H1 (cell line): ENCODE data around the gene CDCA5.

ENCODE experiments used
- CREB1 ChIP-seq: IDR thresholded peaks from 2 replicates; pipeline ENCODE4 v1.6.1; 2012; ENCODE audit warnings: inconsistent platforms
- EP300 ChIP-seq, 2 experiments: IDR thresholded peaks; 1 replicate in 1 of 2; 2 replicates in 1 of 2; pipeline ENCODE4 v1.6.1; 2011 to 2012; ENCODE audit warnings: low read depth in 2 of 2, low read length in 2 of 2, mild to moderate bottlenecking in 2 of 2, borderline replicate concordance in 1 of 2, inconsistent platforms in 1 of 2, moderate library complexity in 1 of 2
- HDAC6 ChIP-seq: IDR thresholded peaks from one replicate; pipeline ENCODE4 v1.7.1; 2012; ENCODE audit warnings: low read depth, mild to moderate bottlenecking, inconsistent platforms, low read length, moderate library complexity
- JUND ChIP-seq: IDR thresholded peaks from 2 replicates; pipeline ENCODE4 v1.6.1; 2011; ENCODE audit warnings: mild to moderate bottlenecking, improper control_type of control experiment, low read length
- KDM5A ChIP-seq: fragments of 200-600 bp; IDR thresholded peaks from 2 replicates; pipeline ENCODE4 v1.7.1; 2012; ENCODE audit warnings: mild to moderate bottlenecking, low read length, inconsistent platforms, mixed read lengths
- MAX ChIP-seq: IDR thresholded peaks from 2 replicates; pipeline ENCODE4 v1.6.1; 2012; ENCODE audit warnings: inconsistent platforms
- NRF1 ChIP-seq: IDR thresholded peaks from 2 replicates; pipeline ENCODE4 v1.6.1; 2011; ENCODE audit warnings: mild to moderate bottlenecking, low read depth, low read length, improper control_type of control experiment
- POLR2A ChIP-seq, 2 experiments: IDR thresholded peaks; 1 replicate in 1 of 2; 2 replicates in 1 of 2; pipeline ENCODE4 v1.6.1; 2011; ENCODE audit warnings: low read depth in 2 of 2, low read length in 2 of 2, mild to moderate bottlenecking in 2 of 2; ENCODE audit errors: control extremely low read depth in 1 of 2
- POLR2AphosphoS5 ChIP-seq: IDR thresholded peaks from 2 replicates; pipeline ENCODE4 v1.6.1; 2011; ENCODE audit warnings: low read depth, low read length
- RNF2 ChIP-seq: fragments of 200-900, 300-1000 bp; sonication (generic); IDR thresholded peaks from 2 replicates; pipeline ENCODE4 v1.7.1; 2016; ENCODE audit warnings: borderline replicate concordance, low read depth, mild to moderate bottlenecking, antibody characterized with exemption, low read length; ENCODE audit not compliant: poor library complexity, severe bottlenecking; ENCODE audit errors: missing control alignments
- SUZ12 ChIP-seq: fragments of 200-600 bp; sonication (generic); IDR thresholded peaks from 2 replicates; pipeline ENCODE4 v1.6.1; 2012; ENCODE audit warnings: mild to moderate bottlenecking, inconsistent platforms, low read length, moderate library complexity, mixed read lengths
- TAF1 ChIP-seq: IDR thresholded peaks from 2 replicates; pipeline ENCODE4 v1.6.1; 2011; ENCODE audit warnings: mild to moderate bottlenecking, low read depth, low read length
- YY1 ChIP-seq: IDR thresholded peaks from 2 replicates; pipeline ENCODE4 v1.6.1; 2011; ENCODE audit warnings: low read depth, mild to moderate bottlenecking, low read length
- TF ChIP-seq, protein P1 (sequence below), 3 experiments: IDR thresholded peaks; 1 replicate in 2 of 3; 2 replicates in 1 of 3; pipeline versions ENCODE4 v1.5.1 to v1.6.1; 2011; ENCODE audit warnings: low read length in 3 of 3, mild to moderate bottlenecking in 3 of 3, inconsistent platforms in 2 of 3, low read depth in 1 of 3, moderate library complexity in 1 of 3; ENCODE audit not compliant: insufficient read depth in 1 of 3; ENCODE audit errors: control extremely low read depth in 1 of 3

DNA sequence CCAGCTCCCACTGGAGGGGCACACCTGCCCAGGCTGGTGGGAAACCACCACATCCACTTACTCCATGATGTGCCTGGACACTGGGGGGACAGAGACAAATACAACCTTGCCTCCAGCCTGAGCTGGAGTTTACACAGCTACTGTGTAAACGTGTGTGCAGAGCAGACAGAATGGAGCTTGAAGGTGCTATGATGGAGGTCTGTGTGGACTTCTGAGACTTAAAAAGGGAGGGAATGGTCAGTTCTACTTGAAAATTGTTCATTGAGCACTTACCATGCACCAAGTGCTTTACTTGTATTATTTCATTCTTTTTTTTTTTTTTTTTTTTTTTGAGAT is 11.2 kb downstream of the CDCA5 start:
- TF ChIP-seq MAX = no peak
- TF ChIP-seq, protein P1, sequence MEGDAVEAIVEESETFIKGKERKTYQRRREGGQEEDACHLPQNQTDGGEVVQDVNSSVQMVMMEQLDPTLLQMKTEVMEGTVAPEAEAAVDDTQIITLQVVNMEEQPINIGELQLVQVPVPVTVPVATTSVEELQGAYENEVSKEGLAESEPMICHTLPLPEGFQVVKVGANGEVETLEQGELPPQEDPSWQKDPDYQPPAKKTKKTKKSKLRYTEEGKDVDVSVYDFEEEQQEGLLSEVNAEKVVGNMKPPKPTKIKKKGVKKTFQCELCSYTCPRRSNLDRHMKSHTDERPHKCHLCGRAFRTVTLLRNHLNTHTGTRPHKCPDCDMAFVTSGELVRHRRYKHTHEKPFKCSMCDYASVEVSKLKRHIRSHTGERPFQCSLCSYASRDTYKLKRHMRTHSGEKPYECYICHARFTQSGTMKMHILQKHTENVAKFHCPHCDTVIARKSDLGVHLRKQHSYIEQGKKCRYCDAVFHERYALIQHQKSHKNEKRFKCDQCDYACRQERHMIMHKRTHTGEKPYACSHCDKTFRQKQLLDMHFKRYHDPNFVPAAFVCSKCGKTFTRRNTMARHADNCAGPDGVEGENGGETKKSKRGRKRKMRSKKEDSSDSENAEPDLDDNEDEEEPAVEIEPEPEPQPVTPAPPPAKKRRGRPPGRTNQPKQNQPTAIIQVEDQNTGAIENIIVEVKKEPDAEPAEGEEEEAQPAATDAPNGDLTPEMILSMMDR (IDR thresholded peaks at IDR 0.05; ENCODE audit: control extremely low read depth in 1 of 3, insufficient read depth in 1 of 3, low read depth in 1 of 3, low read length in 3 of 3) = no peak
- TF ChIP-seq JUND = no peak
- TF ChIP-seq YY1 = no peak
- no peak for TF ChIP-seq CREB1
- TF ChIP-seq TAF1 = no peak
- TF ChIP-seq POLR2A (IDR thresholded peaks at IDR 0.05; ENCODE audit: control extremely low read depth in 1 of 2, low read depth in 2 of 2, low read length in 2 of 2) = no peak
- TF ChIP-seq RNF2 = no peak
- no peak for TF ChIP-seq HDAC6
- TF ChIP-seq EP300 (IDR thresholded peaks at IDR 0.05; ENCODE audit: borderline replicate concordance in 1 of 2, low read depth in 2 of 2, low read length in 2 of 2) = no peak
- no peak for TF ChIP-seq POLR2AphosphoS5
- TF ChIP-seq SUZ12 = no peak
- TF ChIP-seq NRF1 = no peak
- TF ChIP-seq KDM5A = no peak
